SH-SY5Y (cell line): ENCODE results near the gene TEX35.

ENCODE experiments used
- GATA2 ChIP-seq: IDR thresholded peaks from 2 replicates; pipeline ENCODE4 v1.6.1; 2011; ENCODE audit warnings: mild to moderate bottlenecking, low read depth, low read length
- GATA3 ChIP-seq: IDR thresholded peaks from 2 replicates; pipeline ENCODE4 v1.6.1; 2011; ENCODE audit warnings: low read depth, mild to moderate bottlenecking, low read length, moderate library complexity

The TEX35 gene

GRCh38 chr1:178512566-178513277 is at the start of gene TEX35:
Gene TEX35, plus strand, starts transcription at chr1:178513109. Its CDS starts 80 bp downstream, at chr1:178513189.
- no peak for TF ChIP-seq GATA3
- TF ChIP-seq GATA2, result no peak

DNA sequence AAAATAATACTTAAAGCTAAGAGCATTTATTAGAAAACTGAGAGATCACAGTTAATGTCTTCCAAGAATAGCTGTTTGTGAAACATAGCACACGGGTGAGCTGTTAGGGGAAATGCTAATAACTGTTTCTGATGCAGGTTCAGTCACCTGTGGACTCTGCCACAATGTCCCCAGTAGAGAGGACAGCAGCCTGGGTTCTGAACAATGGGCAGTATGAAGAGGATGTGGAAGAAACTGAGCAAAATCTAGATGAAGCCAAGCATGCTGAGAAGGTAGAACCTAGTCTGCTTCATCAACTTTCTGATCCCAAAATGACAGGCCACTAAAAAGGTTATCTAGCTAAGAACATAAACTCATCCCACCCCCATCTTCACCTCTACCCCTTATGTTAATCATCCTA is 48.8 kb upstream of the TEX35 start:
- no peak for TF ChIP-seq GATA2
- TF ChIP-seq GATA3, result no peak

DNA sequence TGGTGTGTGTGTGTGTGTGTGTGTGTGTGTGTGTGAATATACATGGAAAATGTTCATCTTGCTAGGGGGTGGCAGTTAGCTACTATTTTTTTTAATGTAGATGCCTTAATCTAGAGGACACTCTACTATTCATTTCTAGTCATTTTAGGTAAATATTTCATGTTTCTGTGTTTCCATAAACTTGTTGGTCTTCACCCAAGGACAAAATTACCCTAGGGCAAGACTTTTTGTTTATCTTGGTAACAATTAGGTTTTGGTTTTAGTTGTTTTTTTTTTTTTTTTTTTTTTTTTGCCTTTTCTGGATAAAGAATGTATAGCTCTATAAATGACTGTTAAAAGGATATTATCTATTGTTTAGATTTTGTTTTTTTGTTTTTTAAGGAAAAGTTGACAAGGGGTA is 48.3 kb upstream of the TEX35 start:
- TF ChIP-seq GATA2 (no peak), GATA3 (no peak)

DNA sequence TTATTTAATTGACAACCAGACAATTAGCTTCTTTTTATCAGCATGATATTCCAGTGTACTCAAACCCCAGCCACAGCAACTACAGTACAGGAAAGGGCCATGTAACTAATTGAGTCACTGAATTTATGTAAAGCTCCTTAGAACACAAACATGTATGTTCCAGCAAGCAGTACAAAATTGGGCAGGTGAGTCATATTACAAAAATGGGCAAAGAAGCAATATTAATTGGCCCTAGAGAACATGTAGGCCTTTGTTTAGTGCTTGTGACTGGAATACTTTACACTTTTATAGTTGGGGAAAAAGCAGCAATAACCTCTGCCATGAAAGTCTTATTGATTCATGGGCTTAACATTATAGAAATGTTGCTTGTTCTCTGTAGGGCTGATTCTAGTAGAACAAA is 47.9 kb upstream of the TEX35 start:
- TF ChIP-seq GATA2, result no peak
- no peak for TF ChIP-seq GATA3

DNA sequence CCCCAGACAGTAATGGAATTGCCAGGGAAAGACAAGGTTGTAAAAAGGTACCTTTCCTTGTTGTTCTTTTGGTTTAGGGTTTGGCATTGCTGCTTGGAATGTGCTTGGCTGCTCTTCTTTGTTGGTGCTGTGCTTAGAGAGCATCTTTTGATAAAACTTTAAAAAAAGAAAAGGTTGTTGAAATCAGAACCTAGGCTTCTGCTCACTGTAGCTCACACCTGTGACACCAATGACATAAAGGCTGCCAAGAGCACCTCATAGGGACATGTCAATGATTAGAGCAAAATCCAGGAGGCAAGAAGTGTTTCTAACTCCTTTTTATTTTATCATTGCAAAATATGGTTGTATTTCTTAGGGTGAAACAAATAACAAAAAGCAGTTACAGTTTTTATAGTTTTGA is 45.1 kb upstream of the TEX35 start:
- no peak for TF ChIP-seq GATA2
- TF ChIP-seq GATA3, result no peak

DNA sequence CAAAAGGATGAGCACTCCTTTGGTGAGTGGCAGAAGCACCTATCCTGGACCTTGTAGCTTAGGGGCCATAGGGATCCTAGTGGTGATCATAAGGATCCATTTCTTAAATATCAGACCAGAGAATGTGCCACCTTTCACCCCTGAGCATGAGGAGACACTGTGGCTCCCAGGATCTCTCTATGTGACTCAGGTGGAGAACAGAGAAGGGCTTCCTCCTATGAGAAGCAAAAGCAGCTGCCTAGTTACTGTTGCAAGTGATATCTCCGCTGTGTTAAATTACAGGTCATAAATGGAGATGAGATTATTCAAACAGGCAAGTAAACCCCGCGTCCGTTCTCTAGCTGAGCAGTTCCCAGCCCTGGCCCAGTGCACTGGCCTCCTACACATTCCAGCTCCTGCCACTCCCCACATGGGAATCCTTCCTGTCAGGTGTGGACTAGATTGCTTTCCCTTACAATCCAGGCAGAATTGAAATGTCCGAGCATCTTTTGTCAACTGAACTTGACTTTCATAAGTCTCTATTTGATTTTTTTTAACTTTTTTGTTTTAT is 42.4 kb upstream of the TEX35 start:
- no peak for TF ChIP-seq GATA3
- TF ChIP-seq GATA2, result no peak

GRCh38 chr1:178472531-178472930 is 40.4 kb upstream of the TEX35 start:
- TF ChIP-seq GATA3 (no peak), GATA2 (no peak)

- TF ChIP-seq GATA3 (no peak), GATA2 (no peak)
Observed at GRCh38 chr1:178477373-178477772, 35.5 kb upstream of the TEX35 start.

DNA sequence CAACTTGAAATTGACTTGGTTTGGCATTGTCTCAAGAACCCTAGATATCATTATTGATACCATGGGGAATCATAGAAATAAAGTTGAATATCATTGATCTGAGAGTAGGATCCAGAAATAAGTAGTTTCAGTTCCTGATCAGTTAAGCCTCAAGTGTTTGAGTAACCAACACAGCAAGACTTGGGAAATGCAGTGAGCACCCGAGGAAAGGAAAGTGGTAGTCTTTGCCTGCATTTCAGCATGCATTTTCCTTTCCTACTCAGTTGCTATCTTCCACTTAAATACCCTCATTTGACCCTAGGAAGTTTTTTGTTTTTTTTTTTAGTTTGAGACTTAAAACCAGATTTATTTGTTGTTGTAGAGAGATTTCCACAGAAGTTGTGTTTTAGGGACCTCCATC is 35.1 kb upstream of the TEX35 start:
- TF ChIP-seq GATA2, result no peak
- no peak for TF ChIP-seq GATA3

GRCh38 chr1:178483251-178483957 is 29.5 kb upstream of the TEX35 start:
- no peak for TF ChIP-seq GATA3
- TF ChIP-seq GATA2, result no peak

DNA sequence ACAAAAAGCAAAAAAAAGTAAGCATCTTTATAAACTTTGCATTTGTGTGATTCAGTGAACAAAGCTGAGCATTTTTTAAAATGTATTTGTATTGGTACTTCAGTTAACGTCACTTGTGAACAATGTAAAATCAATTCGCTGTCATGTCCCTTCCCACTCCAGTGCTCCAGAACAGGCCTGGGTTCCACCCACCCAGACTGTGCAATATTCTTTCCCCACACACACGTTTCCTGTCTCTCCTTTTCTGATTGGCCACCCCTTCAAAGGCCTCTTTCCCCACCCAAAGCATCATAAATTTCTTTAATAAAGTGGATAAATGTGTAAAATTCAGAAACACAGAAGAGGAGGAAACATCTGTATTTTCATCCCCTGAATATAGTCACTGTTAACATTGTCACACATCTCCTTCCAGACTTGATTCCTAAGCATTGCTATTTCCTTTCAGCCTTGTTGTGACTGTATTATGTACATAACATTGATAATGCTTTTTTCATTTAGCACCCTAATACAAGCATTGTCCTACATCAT is 28.1 kb upstream of the TEX35 start:
- TF ChIP-seq GATA3 (no peak), GATA2 (no peak)

DNA sequence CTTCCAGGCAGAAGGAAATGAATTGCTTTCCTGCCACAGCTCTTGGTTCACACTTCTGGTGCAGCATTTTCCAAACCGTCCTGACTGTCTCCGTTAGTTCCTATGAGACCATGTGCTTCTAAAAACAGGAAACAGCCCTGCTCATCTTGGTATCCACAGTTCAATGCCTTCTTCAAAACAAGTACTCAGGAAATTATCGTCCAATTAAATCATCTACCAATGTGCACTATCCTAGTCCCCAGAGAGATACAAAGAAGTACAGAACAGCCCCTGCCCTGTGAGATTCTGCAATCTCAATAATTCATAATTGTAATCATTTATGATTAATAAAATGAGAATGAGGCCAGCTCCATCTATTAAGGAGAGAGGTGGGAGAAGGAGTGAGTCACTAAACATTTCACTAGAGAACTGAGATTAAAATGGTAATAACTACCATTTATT is 27.3 kb upstream of the TEX35 start:
- TF ChIP-seq GATA2, result no peak
- TF ChIP-seq GATA3, result no peak

GRCh38 chr1:178486100-178487069 is 26.5 kb upstream of the TEX35 start:
- TF ChIP-seq GATA2, result no peak
- TF ChIP-seq GATA3, result no peak
